GM12878 (cell line): ENCODE measurements around the gene DHX16. TPM values are rescaled to one million over a fixed set of nuclear protein-coding genes. Genes with fewer than 3 reads are reported as not detected.

Experiments
- ASH2L ChIP-seq: fragments of 300-600, 200-600 bp; sonication (generic); IDR thresholded peaks from 2 replicates; pipeline ENCODE4 v1.6.1; 2017; ENCODE audit warnings: low read depth, mild to moderate bottlenecking, borderline replicate concordance
- BACH1 ChIP-seq: fragments of 450-650 bp; IDR thresholded peaks from 2 replicates; pipeline ENCODE4 v1.6.1; 2017; ENCODE audit warnings: mild to moderate bottlenecking, borderline replicate concordance
- CEBPZ ChIP-seq: fragments of 150-350 bp; IDR thresholded peaks from 2 replicates; pipeline ENCODE4 v1.6.1; 2016; ENCODE audit warnings: low read depth, low read length
- CHD4 ChIP-seq: fragments of 200-600 bp; sonication (generic); IDR thresholded peaks from 2 replicates; pipeline ENCODE4 v1.6.1; 2016; ENCODE audit warnings: mild to moderate bottlenecking
- DPF2 ChIP-seq: fragments of 450-650 bp; IDR thresholded peaks from 2 replicates; pipeline ENCODE4 v1.6.1; 2017; ENCODE audit warnings: mild to moderate bottlenecking
- ETV6 ChIP-seq, 2 experiments: fragments of 450-650 bp in 1 of 2; IDR thresholded peaks in 1 of 2; conservative IDR thresholded peaks in 1 of 2; 2 replicates each; pipeline ENCODE4 v1.6.1; 2014; ENCODE audit warnings: antibody characterized with exemption in 1 of 2, borderline replicate concordance in 1 of 2, low read depth in 1 of 2, mild to moderate bottlenecking in 1 of 2, moderate library complexity in 1 of 2
- GABPA ChIP-seq: IDR thresholded peaks from 2 replicates; pipeline ENCODE4 v1.6.1; 2014; ENCODE audit warnings: antibody characterized with exemption, low read depth, mild to moderate bottlenecking, inconsistent platforms
- HDAC2 ChIP-seq: fragments of 200-600 bp; sonication (generic); IDR thresholded peaks from 2 replicates; pipeline ENCODE4 v1.6.1; 2017
- MTA3 ChIP-seq: IDR thresholded peaks from 2 replicates; pipeline ENCODE4 v1.6.1; 2012; ENCODE audit warnings: low read length, inconsistent platforms, borderline replicate concordance
- MYC ChIP-seq: IDR thresholded peaks from 2 replicates; pipeline ENCODE4 v1.6.1; 2011; ENCODE audit warnings: mild to moderate bottlenecking, low read length, moderate library complexity, inconsistent platforms; ENCODE audit not compliant: insufficient read depth, insufficient replicate concordance, insufficient read length, severe bottlenecking
- POLR2A ChIP-seq: IDR thresholded peaks from 2 replicates; pipeline ENCODE4 v1.6.1; 2011; ENCODE audit warnings: low read depth, mild to moderate bottlenecking, low read length
- POLR2AphosphoS2 ChIP-seq: IDR thresholded peaks from 2 replicates; pipeline ENCODE4 v1.6.1; 2011; ENCODE audit warnings: low read depth, mild to moderate bottlenecking, low read length, improper control_type of control experiment, moderate library complexity
- RB1 ChIP-seq: fragments of 450-650 bp; formaldehyde crosslinking; IDR thresholded peaks from 2 replicates; pipeline ENCODE4 v1.6.1; 2017; ENCODE audit warnings: mild to moderate bottlenecking, borderline replicate concordance
- RELB ChIP-seq: fragments of 450-650 bp; IDR thresholded peaks from 2 replicates; pipeline ENCODE4 v1.6.1; 2017; ENCODE audit warnings: low read depth, mild to moderate bottlenecking, moderate library complexity
- SREBF2 ChIP-seq: IDR thresholded peaks from 2 replicates; pipeline ENCODE4 v1.6.1; 2012; ENCODE audit warnings: mild to moderate bottlenecking, low read length
- TAF1 ChIP-seq: IDR thresholded peaks from 2 replicates; pipeline ENCODE4 v1.6.1; 2011; ENCODE audit warnings: mild to moderate bottlenecking, low read depth, low read length, borderline replicate concordance
- TARDBP ChIP-seq: IDR thresholded peaks from 2 replicates; pipeline ENCODE4 v1.6.1; 2016; ENCODE audit warnings: borderline replicate concordance
- TBL1XR1 ChIP-seq: IDR thresholded peaks from 2 replicates; pipeline ENCODE4 v1.6.1; 2012; ENCODE audit warnings: low read depth, low read length, improper control_type of control experiment
- TCF7 ChIP-seq: IDR thresholded peaks from 2 replicates; pipeline ENCODE4 v1.6.1; 2014; ENCODE audit warnings: antibody characterized with exemption, borderline replicate concordance
- ZBTB40 ChIP-seq: fragments of 450-650 bp; IDR thresholded peaks from 2 replicates; pipeline ENCODE4 v1.6.1; 2016; ENCODE audit warnings: mild to moderate bottlenecking, moderate library complexity, borderline replicate concordance
- polyA plus RNA-seq, 11 experiments: library from polyadenylated mRNA; depleted of rRNA in 4 of 11; unstranded in 6 of 11; stranded (reverse) in 5 of 11; fragments of >200 nt; fragmentation: Nextera tagmentation in 4 of 11; fragmentation: Illumina TruSeq in 1 of 11; extraction: Ambion mirVana in 4 of 11; extraction: Trizol in 1 of 11; gene quantifications; 1 replicate in 1 of 11; 2 replicates in 10 of 11; pipeline versions ENCODE4 v1.2.1 to v1.2.3, GENCODE V29; 2011 to 2016; ENCODE audit warnings: inconsistent platforms in 2 of 11, missing spikeins in 2 of 11, low read depth in 1 of 11
- total RNA-seq, 4 experiments: library from RNA; depleted of rRNA in 3 of 4; stranded (reverse); fragments of >200 nt in 3 of 4; fragmentation: Illumina TruSeq in 1 of 4; extraction: Trizol in 1 of 4; gene quantifications; 2 replicates each; pipeline versions ENCODE4 v1.2.1 to v1.2.3, GENCODE V29; 2013 to 2021

The DHX16 gene
- total and polyA plus RNA-seq, 10 of the 15 experiments (the other 5 are each of a cell fraction or from before 2014, with no cell fraction given) = 10.1 to 41.4 (median 38.3) TPM

GRCh38 chr6:30617565-30618269, 55.1 kb downstream of the DHX16 start, which contains the start of gene MRPS18B (continued):
- peak; percentile 84; the same call in 1 of the 2 replicates for TF ChIP-seq ZBTB40
- TF ChIP-seq TBL1XR1 = peak; percentile 22; the same call in 1 of the 2 replicates
- TF ChIP-seq MYC = peak; percentile 87
- peak; percentile 75; the same call in 1 of the 2 replicates for TF ChIP-seq POLR2AphosphoS2
- peak; percentile 27; the same call in 1 of the 2 replicates for TF ChIP-seq BACH1
- no peak for TF ChIP-seq ASH2L
- TF ChIP-seq DPF2 = peak; percentile 52; the same call in 1 of the 2 replicates
- TF ChIP-seq RELB = peak; percentile 77; the same call in 1 of the 2 replicates
- peak; percentile 93 for TF ChIP-seq GABPA
- 0 out of 2 replicates have a peak, but pooled peaks have one; percentile 53 for TF ChIP-seq TARDBP
- TF ChIP-seq CHD4 = no peak
- TF ChIP-seq POLR2A = peak; percentile 87
- TF ChIP-seq HDAC2 = no peak
- TF ChIP-seq SREBF2 = no peak
- TF ChIP-seq RB1 = peak; percentile 79; the same call in 1 of the 2 replicates
- no peak for TF ChIP-seq ETV6 (conservative IDR thresholded peaks at IDR 0.05 in 1 of 2, IDR thresholded peaks at IDR 0.05 in 1 of 2; ENCODE audit: borderline replicate concordance in 1 of 2, low read depth in 1 of 2)
- TF ChIP-seq MTA3 = no peak; the same call in 1 of the 2 replicates
- no peak for TF ChIP-seq TCF7
- peak; percentile 97 for TF ChIP-seq TAF1
- TF ChIP-seq CEBPZ = no peak
